ENCODE data around the gene PLOD2.

The PLOD2 gene

GRCh38 chr3:146111337-146111736 lies 49.6 kb downstream of the PLOD2 start:
- no peak overlapping the region for H3K27ac ChIP-seq
- H3K4me3 ChIP-seq: no peak overlapping the region

GRCh38 chr3:146110161-146110560 lies 50.8 kb downstream of the PLOD2 start:
- Histone ChIP-seq H3K4me3 (no peak overlapping the region), H3K27ac (no peak overlapping the region)

- H3K4me3 ChIP-seq: no peak overlapping the region
- no peak overlapping the region for H3K27ac ChIP-seq
These were observed 54.0 kb downstream of the PLOD2 start for GRCh38 chr3:146106986-146107385.

GRCh38 chr3:146104068-146104467 lies 56.9 kb downstream of the PLOD2 start:
- no peak overlapping the region for H3K4me3 ChIP-seq
- H3K27ac ChIP-seq: no peak overlapping the region

- Histone ChIP-seq H3K27ac (no peak overlapping the region), H3K4me3 (no peak overlapping the region)
These were observed 58.1 kb downstream of the PLOD2 start for GRCh38 chr3:146102885-146103284.

- no peak overlapping the region for H3K27ac ChIP-seq
- H3K4me3 ChIP-seq: no peak overlapping the region
These were observed 59.4 kb downstream of the PLOD2 start for GRCh38 chr3:146101538-146101937.

GRCh38 chr3:146100825-146101444 lies 60.0 kb downstream of the PLOD2 start:
- H3K27ac ChIP-seq: no peak overlapping the region

GRCh38 chr3:146100180-146100579 lies 60.8 kb downstream of the PLOD2 start:
- H3K4me3 ChIP-seq: no peak overlapping the region
- no peak overlapping the region for H3K27ac ChIP-seq

More at GRCh38 chr3:146100825-146101444, 60.0 kb downstream of the PLOD2 start:
- H3K4me3 ChIP-seq: no peak overlapping the region

- no peak overlapping the region for H3K4me3 ChIP-seq
- no peak overlapping the region for H3K27ac ChIP-seq
These were observed 61.7 kb downstream of the PLOD2 start for GRCh38 chr3:146099316-146099715.

GRCh38 chr3:146093896-146094295 lies 67.1 kb downstream of the PLOD2 start:
- Histone ChIP-seq H3K27ac (no peak overlapping the region), H3K4me3 (no peak overlapping the region)

GRCh38 chr3:146092230-146092629 lies 68.8 kb downstream of the PLOD2 start:
- Histone ChIP-seq H3K4me3 (no peak overlapping the region), H3K27ac (no peak overlapping the region)

GRCh38 chr3:146091397-146091796 lies 69.6 kb downstream of the PLOD2 start:
- H3K27ac ChIP-seq: no peak overlapping the region
- no peak overlapping the region for H3K4me3 ChIP-seq

- no peak overlapping the region for H3K27ac ChIP-seq
- H3K4me3 ChIP-seq: no peak overlapping the region
These were observed 70.5 kb downstream of the PLOD2 start for GRCh38 chr3:146090521-146090920.

GRCh38 chr3:146088840-146089239 lies 72.1 kb downstream of the PLOD2 start:
- H3K27ac ChIP-seq: no peak overlapping the region

GRCh38 chr3:146087116-146087515 lies 73.9 kb downstream of the PLOD2 start:
- Histone ChIP-seq H3K4me3 (no peak overlapping the region), H3K27ac (no peak overlapping the region)

More at GRCh38 chr3:146088840-146089239, 72.1 kb downstream of the PLOD2 start:
- H3K4me3 ChIP-seq: no peak overlapping the region

GRCh38 chr3:146086211-146086610 lies 74.8 kb downstream of the PLOD2 start:
- Histone ChIP-seq H3K27ac (no peak overlapping the region), H3K4me3 (no peak overlapping the region)

- no peak overlapping the region for H3K27ac ChIP-seq
- no peak overlapping the region for H3K4me3 ChIP-seq
These were observed 75.3 kb downstream of the PLOD2 start for GRCh38 chr3:146085678-146086077.

GRCh38 chr3:146080578-146080977 lies 80.4 kb downstream of the PLOD2 start:
- no peak overlapping the region for H3K27ac ChIP-seq
- no peak overlapping the region for H3K4me3 ChIP-seq

- H3K27ac ChIP-seq: no peak overlapping the region
- no peak overlapping the region for H3K4me3 ChIP-seq
These were observed 83.0 kb downstream of the PLOD2 start for GRCh38 chr3:146078031-146078430.

- no peak overlapping the region for H3K27ac ChIP-seq
- no peak overlapping the region for H3K4me3 ChIP-seq
These were observed 83.8 kb downstream of the PLOD2 start for GRCh38 chr3:146077181-146077580.

- H3K4me3 ChIP-seq: no peak overlapping the region
- H3K27ac ChIP-seq: no peak overlapping the region
These were observed 88.2 kb downstream of the PLOD2 start for GRCh38 chr3:146072824-146073223.

- H3K27ac ChIP-seq: no peak overlapping the region
- no peak overlapping the region for H3K4me3 ChIP-seq
These were observed 88.9 kb downstream of the PLOD2 start for GRCh38 chr3:146072061-146072460.

All from skin epidermis (tissue), 12 donors.